ENCODE measurements around the gene CLN6.
"Not testable (repeated sequence)": the region's sequence is repeated elsewhere in the genome, so short reads cannot be mapped to it uniquely, and the experiment has no call there.

The CLN6 gene

DNA sequence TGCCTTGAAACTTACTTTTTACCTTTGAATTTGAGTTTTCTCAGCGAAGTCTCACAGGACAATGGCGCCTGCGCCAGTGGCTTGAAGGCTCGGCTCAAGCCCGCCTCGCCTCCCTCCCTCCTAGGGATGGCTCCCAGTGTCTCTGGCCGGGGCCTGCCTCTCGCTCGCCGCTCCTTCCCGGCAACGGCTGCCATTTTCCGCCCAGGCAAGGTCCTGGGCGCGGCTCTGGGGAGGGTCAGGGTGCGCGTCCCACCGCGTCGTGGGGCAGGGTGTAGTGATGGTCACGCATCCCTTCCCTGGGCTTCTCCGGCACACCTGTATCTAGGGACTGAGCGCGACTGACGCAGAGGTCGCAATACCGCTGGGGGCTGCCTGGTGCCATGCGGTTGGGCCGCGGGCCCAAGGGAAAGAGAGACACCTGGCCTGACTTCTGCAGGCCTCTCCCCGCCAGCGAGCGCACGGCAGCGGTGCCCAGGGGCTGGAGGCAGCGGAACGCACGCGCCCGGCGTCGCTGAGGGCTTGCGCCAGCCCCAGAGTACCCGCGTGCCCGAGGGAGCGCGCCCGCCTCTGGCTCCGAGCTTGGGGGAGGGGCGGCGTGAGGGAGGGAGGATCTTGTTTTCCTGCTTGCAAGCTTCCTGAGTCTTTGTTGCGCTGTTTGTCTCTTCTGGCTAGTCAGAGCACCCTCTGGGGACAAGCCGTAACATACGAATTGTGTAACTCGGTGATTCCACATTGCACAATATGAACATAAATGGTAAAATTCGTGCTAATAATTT, 27.3 kb upstream of the CLN6 start:
- no peak for DNase-seq (ENCODE audit: low read depth, low spot score)

DNA sequence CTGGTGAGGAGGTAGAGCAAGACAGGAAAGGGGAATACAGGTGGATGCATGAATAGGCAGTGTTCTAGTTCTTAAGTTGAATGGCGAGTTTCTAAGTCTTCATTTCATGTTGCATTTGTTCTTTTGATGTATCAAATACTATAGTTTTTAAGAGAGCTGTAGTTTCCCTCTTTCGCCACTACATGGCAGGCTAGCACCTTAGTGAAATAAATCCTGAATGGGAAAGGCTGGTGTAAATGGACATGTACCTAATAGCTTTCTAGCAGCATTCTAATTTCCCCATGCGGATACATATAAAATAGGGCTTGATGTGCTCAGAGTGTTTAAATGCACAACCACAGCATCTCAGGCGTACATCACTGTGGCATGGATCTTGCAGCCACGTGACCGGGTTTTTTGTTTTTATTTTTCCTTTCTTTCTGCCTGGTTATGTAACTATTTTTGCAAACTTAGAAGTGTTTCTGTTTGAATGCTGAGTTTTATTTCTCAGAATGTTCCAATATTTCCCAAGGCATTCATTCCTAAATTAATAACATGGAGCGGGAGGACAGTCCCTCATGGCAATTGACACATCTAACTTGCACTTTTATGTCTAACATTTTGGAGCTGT, 23.5 kb upstream of the CLN6 start:
- peak; percentile 47 for DNase-seq (ENCODE audit: low read depth, low spot score)

DNA sequence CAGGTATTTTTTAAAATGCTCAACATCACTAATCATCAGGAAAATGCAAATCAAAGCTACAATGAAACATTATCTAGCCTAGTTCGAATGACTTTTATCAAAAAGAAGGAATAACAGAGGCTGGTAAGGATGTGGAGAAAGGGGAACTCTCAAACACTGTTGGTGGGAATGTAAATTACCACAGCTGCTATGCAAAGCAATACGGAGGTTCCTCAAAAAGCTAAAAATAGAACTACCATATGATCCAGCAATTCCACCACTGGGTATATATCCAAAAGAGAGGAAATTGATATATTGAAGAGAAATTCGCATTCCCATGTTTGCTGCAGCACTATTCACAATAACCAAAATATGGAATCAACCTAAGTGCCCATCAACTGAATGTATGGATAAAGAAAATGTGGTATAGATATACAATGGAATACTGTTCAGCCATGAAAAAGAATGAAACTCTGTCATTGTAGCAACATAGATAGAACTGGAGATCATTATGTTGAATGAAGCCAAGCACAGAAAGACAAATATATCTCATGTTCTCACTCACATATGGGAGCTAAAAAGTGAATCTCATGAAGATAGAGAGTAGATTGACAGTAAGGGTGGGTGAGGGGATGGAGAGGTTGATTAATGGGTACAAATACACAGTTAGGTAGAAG, 19.7 kb upstream of the CLN6 start:
- no peak for DNase-seq (ENCODE audit: low read depth, low spot score)

DNA sequence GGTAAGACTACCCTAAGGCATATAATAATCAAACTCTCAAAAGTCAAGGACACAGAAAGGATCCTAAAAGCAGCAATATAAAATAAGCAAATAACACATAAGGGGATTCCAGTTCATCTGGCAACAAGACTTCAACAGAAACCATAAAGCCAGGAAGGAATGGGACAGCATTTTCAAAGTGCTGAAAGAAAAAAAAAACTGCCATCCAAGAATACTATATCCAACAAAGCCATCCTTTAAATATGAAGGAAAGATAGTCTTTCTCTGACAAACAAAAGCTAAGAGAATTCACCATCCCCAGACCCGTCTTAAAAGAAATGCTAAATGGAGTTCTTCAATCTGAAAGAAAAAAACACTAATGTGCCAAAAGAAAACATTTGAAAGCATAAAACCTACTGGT, 14.7 kb upstream of the CLN6 start:
- no peak for DNase-seq (ENCODE audit: low read depth, low spot score)

DNA sequence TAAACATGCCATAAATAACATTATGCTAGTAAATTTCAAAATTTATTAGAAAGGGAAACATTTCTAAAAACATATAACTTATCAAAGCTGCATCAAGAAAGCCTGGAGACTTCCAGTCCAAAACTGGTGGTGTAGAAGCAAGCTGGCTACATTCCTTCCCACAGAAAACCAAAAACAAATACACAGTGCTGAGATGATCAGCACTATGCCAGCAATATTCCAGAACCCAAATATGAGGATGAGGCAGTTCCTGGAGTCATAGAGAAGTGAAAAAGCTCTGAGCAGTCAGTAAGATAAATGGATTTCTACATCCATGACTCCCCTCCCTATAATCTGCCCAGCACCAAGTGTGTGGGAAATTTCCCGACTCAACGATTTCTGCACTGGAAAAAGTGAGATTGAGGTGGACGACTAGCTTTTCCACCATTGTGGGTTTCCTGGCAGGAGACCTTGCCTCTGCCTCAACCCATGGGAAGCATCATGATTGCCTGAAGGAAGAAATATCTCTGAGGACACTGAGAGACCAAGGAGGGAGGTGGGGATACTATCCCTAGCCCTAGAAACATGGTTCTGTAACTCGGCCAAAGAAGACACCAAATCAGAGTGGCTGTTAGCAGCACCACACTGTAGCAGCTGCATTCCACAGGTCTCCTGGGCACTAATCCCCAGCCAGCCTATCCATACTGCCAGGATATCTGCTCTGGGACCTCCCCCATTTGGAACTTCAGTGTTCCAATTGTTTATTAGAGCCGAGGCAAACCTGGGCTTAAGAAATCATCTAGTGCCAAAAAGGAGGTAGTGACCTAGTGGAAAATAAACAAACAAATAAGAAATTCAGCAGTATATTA, 11.8 kb upstream of the CLN6 start:
- DNase-seq (ENCODE audit: low read depth, low spot score): no peak

DNA sequence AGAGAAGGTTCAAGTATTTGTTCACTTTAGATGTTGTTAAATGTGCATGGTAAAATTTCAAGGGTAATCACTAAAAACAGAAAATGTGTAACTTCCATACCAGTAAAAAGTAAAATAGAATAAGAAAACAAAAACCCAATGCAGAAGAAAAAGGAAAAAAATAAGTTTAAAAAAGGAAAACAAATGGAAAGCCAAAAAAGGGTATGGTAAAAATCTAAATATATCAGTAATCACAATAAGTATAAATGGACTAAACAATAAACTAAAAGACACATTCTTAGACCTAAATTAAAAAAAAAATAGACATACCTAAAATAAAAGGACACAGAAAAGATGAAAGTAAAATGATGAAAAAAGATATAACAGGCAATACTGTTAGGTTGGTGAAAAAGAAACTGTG, 9.5 kb upstream of the CLN6 start:
- no peak for DNase-seq (ENCODE audit: low read depth, low spot score)

DNA sequence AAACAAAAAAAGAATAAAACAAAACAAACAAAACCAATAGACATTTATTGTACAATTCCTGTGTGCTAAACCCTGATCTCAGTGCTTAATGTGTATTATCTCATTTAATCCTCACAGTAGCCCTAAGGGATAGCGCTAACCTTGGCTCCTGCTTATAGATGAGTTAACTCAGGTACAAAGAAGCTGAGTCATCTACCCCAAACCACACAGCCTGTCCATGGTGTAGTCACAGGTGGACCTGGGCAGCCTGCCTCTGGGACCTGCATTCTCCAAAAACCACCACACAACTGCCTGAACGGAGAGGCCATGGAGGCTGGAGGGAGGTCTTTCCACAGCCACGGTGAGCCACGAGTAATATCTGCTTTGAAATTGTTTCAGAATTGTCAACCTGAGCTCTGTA, 5.5 kb upstream of the CLN6 start:
- no peak for DNase-seq (ENCODE audit: low read depth, low spot score)

DNA sequence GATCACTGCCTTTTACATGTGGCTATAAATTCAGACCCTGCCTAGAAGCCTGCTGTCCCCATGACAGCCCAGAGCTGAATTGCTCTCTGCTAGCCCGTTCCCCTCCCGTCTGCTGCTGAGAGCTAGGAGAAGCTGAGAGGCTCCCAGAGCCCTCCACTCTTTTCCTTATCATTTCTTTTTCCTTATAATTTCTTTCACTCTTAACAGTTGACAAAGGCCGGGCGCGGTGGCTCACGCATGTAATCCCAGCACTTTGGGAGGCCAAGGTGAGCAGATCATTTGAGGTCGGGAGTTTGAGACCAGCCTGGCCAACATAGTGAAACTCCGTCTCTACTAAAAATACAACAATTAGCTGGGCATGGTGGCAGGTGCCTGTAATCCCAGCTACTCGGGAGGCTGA, 5.0 kb upstream of the CLN6 start:
- not testable (repeated sequence) for DNase-seq (ENCODE audit: low read depth, low spot score)

DNA sequence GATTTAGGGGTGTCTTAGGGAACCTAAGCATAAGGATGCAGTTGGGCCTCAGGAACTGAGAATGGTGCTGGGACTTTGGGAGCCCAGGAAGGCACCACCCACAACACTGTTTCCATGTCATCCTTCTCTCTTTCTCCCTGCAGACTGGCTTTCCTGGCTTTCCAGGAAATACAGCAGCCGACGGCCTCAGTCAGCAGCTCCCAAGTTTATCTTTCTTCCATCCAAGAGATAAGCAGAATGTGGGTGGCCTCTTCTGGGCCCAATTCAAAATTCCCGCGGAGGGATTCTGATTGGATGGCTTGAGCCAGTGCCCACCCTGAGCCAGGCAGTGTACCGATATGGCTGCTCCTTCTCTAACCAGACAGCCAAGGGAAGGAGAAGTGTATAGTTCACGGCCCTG, 4.5 kb upstream of the CLN6 start:
- DNase-seq (ENCODE audit: low read depth, low spot score): no peak

DNA sequence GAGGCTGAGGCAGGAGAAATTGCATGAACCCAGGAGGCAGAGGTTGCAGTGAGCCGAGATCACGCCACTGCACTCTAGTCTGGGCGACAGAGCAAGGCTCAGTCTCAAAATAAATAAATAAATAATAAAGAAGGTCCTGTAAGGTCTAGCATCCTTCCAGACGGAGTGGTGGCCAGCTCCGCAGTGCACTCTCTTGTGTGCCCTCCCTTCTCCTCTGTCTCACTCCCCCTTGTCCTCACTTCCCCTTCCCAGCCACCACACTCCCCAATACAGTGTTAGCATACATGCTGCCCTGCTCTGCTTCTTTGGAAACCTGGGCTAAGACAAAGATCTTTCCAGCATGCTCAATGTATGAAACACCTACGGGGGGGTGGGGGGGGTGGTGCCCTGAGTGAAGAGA, 3.4 kb upstream of the CLN6 start:
- DNase-seq (ENCODE audit: low read depth, low spot score): no peak

DNA sequence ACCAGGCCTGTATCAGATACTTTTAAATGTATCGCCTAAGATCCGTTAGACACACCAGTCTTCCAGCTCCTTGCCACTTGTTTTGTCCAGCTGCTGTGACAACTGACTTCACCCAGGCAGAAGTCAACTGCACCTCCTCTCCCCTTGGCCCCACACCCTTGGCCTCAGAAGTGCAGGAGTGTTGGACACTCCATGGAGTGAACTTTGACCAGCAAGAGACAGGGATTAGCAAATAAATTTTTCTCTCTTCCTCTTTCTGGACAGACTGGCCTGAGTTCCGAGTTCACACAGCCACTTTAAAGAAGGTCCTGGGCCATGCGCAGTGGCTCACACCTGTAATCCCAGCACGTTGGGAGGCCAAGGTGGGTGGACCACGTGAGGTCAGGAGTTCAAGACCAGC, 2.9 kb upstream of the CLN6 start:
- no peak for DNase-seq (ENCODE audit: low read depth, low spot score)

DNA sequence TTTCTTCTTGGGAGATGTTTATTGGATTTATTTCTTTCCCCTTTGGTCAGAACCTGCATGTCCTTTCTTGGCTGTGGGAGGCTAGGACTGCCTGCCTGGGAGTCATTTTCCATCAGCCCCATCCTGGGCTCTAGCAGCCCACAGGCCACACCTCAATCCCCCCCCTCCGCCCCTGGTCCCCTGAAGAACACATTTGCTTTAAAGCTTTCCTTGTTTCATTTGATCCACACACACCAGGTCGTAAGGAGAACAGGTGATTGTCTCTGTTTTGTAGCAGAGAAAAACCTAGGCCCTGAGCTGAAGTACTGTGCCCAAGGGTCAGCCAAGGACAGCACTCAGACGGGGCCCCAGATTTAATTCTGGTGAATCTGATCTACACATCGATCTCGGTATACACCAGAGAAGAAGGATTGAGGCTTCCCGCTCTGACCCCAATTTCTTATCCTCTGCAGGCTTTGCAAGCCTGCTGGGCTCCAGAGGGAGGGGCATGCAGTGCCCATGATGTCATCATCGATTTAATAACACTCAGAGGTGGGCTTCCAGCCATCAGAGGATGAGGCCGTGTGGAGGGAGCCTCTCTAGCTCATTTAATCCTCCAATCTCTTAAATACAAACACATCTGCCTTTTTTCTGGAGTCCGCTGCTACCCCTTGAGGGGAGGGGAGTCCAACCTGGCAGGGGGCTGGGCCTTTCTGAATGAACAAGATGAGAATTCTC, 1.7 kb upstream of the CLN6 start:
- DNase-seq (ENCODE audit: low read depth, low spot score): no peak

DNA sequence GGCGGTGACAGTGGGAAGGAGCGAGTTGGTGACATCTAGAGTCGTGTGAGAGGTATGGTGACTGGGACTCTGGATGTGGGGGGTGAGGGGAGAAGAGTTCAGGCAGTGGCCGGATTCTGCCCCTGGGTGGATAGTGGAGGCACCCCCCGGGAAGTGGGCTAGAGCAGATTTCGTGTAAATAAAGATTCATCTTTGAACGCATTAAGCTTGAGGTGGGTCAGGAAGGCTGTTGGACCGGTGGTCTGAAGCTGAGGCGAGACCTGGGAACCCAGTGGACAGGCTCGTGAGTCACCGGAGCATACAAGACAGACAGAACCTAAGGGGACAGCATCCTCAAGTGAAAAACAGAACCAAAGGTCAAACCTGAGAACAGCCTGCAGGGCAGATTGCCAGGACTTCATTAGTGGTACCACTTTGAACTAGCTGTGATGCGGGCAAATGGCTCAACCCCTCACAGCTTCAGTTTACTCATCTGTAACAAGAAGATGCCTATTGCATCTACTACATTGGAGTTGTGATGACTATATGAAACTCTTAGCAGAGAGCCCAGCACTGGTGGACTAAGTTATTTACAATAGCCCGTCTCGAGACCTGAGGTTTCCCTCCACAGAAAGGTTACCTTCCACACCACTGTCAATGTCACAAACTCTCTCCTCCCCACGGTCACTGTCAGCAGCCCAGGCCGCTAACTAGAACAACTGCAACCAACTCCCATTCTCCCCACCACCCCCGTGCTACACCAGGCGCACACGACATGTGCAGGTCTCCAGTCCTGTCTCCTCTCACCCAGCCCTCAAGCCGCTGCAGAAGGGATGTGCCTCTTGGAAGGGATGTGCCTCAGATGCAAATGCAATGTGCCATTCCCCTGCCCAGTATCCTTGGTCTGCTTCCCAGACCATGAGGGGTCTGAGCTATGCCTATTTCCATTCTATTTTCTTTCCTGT, 901 bp upstream of the CLN6 start:
- no peak for DNase-seq (ENCODE audit: low read depth, low spot score)

DNA sequence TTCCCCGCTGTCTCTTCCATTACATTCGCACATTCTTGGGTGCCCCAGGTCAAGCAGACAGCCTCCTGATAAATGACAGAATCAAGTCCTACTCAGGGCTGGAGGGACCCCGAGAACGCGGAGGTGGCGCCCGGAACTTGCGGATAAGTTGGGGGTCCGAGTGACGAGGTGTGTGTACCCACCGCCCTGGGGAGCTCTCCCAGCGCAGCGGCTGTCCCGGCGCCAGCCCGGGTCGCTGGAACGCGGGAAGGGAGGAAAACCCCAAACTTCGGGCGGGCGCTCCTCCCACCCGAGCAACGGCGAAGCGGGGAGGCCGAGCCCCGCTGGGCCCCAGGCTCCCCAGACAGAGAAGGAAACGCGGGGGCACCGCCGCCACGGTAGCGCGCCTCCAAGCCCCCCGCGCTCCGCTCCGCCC, 550 bp downstream of the CLN6 start:
- no peak for DNase-seq (ENCODE audit: low read depth, low spot score)

DNA sequence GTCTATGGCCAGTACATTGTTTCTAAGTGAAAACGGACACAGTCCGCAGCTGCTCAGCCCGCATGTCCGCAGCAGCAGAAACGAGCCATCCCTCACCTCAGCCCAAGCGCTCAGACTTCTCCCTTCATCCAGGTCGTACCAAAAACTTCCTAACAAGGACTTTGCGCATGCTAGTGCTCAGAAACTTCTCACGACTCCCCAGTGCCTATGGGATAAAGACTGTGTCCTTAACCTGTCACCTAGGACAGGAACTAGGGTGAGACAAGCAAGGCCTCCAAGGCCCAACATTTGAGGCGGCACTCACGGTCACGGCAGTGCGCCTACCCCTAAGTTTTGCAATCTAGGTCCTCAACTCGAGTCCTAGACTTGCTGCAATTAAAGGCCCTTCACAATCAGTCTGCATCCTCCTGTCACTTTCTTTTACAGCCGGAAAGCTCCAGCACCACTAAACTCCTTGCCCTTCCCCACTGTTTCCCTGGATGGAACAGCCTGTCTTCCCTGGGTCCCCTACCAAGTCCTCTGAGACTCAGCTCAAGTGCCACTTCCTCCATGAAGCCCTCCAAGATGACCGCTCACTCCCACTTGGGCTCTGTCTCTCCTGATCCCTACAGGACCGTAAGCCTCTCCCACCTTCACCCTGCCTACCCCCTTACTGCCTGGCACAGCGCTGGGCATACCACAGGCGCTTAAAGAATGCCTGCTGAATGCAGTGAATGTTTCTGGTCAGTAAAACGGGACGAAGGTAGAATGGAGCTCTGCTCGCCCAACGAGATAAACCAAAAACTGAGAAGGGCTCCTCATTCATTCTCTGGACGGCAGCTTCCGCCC, 1.2 kb downstream of the CLN6 start:
- DNase-seq (ENCODE audit: low read depth, low spot score): no peak

DNA sequence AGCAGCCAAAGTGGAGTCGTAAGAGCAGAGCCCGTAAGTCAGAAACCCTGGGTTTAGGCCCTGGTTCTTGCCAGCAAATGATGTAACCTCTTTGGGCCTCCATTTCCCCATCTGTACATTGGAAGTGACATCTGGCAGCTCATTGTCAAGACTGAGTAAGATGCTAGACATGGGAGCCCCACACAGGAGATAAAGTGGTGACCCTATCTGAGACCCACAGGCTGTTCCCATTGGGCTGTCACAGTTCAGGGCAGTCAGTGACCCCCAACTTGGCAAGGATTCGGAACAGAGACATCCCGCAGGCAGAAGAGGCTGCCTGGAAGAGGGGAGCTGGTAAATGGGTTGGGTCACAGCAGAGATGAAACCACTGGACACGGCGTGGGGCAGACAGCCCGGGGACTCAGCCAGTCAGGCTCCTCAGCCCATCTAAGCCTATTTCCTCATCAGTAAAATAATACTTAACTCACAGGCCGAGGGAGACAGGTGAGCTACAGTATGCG, 1.8 kb downstream of the CLN6 start:
- DNase-seq (ENCODE audit: low read depth, low spot score): no peak

DNA sequence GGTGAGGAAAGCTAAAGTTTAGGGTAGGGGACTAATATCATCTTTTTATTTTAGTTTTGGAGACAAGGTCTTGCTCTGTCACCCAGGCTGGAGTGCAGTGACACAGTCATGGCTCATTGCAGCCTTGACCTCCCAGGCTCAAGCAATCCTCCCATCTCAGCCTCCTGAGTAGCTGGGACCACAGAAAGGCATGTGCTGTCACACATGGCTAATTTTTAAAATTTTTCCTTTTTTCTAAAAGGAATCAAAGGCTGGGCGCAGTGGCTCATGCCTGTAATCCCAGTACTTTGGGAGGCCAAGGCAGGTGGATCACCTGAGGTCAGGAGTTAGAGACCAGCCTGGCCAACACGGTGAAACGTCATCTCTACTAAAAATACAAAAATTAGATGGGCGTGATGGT, 4.1 kb downstream of the CLN6 start:
- not testable (repeated sequence) for DNase-seq (ENCODE audit: low read depth, low spot score)

DNA sequence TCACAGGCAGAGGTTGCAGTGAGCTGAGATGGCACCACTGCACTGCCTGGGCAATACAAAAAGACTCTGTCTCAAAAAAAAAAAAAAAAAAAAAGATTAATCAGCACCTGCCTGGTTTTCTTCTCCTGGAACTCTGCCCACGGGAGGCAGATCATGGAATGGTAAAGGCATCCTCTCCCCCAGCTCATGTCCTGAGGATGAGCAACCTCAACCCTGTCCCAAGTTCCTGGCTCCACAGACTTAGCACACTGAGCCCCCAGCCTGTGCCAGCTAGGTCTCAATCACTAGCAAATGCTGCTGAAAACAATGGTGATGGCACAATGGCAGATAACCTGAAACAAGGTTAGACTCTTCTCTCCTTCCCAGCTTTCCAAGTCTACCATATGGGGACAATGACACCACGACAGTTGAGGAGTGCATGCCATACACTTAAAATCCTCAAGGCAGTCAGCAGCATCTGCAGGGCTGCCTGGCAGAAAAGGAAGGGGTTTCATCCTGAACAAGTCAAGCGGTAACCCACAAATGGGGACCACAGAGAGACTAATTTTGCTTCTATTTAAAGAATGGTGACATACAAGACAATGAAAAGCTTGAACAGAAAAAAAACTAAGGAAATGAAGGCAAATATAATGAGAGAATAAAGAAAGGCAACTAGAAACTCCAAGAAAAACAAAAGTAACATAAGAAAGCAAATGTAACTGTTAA, 4.8 kb downstream of the CLN6 start:
- no peak for DNase-seq (ENCODE audit: low read depth, low spot score)

DNA sequence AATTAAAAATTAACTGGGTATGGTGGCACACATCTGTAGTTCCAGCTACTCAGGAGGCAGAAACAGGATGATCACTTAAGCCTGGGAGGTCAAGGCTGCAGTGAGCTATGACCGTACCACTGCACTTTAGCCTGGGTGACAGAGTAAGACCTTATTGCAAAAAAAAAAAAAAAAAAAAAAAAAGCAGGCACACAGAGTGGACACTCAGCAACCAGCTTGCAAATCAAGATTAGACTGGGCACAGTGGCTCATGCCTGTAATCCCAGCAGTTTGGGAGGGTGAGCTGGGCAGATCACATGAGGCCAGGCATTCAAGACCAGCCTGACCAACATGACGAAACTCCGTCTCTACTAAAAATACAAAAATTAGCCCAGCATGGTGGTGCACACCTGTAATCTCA, 5.4 kb downstream of the CLN6 start:
- DNase-seq (ENCODE audit: low read depth, low spot score): no peak
